NCI-H1092 (cell line): Measurements from ENCODE around the gene ZNF17.
"Not testable (repeated sequence)": the region's sequence is repeated elsewhere in the genome, so short reads cannot be mapped to it uniquely, and the experiment has no call there.

Experiments
- DNase-seq: peaks from one replicate; lab custom pipeline; 2025; lab: John Stamatoyannopoulos, UW

ZNF17 gene

DNA sequence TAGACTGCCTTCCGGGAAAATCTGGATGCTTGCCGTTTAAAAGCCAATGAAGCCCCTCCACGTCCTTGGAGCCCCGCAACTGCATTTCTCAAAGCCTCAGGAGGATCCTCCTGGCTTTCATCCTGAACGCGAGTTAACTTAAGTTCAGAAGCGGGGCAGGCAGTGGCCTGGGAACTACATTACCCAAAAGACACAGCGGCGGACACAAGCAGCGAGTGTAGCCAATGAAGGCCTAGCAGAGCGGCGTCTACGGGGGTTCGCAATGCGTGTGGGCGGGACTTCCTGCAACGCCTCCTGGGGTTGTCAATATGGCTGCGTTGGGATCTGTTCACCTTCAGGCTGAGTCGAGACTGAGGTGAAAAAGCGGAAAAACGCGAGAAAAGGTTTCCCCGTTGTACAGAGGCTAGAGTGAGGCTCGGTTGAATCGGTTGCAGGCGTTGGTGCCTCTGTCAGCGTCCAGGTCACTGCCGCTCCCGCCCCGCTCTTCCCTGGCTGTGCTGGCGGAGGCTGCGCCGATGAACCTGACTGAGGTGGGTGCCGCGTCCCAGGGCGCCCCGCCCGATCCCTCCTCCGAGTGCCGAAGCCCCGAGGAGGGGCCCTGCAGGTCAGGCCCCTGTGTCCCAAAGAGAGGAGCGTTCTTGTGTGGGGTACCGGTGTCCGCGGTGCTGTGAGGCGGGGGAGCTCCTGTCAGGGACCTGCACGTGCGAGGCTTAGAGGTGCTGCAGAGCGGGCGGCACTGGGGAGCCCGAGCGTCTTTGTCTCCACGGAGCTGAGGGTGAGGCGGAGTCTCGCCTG, at the start of gene ZNF17:
TSS of gene ZNF17 (plus strand) at position 285 of the 795 bp plus-strand sequence. CDS start 2,455 bp downstream, outside the sequence.
- DNase-seq, result peak; percentile 81

DNA sequence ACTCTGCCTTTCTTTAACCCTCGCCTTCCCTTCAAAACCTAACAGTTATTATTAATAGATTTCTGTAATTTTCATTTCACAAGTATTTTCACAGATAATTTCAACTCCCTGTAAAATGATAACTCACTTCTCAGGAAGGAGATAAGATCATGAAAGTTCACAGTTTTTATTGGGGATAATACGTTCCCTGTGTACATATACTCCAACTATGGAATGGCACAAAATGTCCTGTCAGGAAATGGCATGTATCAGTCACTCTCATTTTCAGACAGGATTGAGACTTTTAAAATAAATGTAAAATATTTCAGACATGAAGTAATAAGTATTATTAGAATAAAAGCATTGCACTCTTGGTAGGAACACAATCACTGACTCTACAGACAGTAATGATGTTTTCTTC, 48.5 kb upstream of the ZNF17 start:
- no peak for DNase-seq

DNA sequence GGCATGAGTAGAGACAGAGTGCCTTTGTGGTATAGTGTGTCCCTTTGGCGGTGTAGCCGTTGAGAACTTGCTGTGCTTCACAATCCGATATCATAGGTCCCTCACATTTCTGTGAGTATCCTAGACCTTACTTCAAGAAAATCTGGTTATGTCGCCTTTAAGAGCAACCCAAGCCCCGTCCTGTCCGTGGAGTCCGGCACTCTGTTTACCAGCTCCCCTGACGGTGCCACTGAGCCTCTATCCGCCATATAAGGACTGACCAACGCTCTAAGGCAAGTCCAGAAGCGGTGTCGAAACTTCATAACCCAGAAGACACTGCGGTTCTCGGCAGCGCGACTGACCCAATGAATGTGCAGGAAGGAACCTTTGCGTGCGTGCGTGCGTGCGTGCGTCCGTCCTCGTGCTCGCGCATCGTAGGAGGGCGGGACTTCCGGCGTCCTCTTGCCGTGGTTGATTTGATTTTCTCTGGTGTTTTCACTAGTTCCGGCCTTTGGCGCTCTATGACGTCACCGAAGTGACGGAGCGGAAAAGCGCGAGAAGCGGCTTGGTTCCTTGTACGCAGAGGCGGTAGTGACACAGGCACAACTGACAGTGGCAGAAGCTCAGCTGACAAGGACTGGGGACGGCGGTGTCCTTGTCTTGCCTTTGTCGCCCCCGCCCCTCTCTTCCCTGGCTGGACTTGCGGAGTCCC, 47.8 kb upstream of the ZNF17 start, which contains the start of the genes TRAPPC2B and ZNF547:
TSS of gene TRAPPC2B (plus strand) at position 555 of the 691 bp plus-strand sequence. CDS start 1,283 bp downstream, outside the sequence.
TSS of gene ZNF547 (plus strand) at position 555 of the 691 bp plus-strand sequence. CDS start 5,005 bp downstream, outside the sequence.
- DNase-seq, result peak; percentile 97

DNA sequence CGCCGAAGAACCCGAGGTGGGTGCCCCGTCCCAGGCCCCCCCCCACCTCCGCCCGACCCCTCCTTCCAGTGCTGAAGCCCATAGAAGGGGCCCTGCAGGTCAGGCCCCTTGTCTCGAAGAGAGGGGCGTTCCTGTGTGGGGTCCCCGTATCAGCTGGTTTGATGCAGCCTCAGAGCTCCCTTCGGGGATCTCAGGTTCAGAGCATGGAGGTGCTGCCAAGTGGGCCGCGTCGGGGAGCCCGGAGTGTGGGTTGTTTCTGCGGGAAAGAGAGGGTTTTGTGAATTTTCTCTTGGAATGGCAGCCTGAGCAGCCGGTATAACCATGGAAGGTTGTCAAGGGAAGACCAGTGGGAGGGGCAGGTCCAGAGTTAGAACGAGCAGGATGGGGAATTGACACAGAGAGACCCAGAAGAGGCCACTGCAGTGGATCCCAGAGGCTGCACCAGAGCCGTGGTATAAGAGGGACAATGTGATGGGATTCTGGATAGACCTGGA, 47.2 kb upstream of the ZNF17 start:
- DNase-seq, result no peak

DNA sequence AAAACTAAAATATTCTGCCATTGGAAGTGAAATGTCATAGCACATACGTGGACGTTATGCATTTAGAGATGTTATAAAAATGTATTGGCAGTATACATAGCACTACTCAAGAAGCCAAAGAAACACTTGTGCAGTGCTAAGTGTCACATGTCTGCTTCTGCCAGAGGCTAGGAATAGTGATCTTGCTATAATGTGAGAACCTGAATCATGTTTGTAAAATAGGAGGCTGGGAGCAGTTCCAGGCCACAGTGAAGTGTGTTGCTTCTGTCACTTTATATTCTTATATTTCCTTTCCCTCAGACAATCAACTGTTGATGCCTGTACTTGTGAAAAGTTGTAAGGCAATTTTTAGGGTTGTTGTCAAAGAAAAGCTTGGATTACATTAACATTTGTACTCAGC, 44.2 kb upstream of the ZNF17 start:
- no peak for DNase-seq

DNA sequence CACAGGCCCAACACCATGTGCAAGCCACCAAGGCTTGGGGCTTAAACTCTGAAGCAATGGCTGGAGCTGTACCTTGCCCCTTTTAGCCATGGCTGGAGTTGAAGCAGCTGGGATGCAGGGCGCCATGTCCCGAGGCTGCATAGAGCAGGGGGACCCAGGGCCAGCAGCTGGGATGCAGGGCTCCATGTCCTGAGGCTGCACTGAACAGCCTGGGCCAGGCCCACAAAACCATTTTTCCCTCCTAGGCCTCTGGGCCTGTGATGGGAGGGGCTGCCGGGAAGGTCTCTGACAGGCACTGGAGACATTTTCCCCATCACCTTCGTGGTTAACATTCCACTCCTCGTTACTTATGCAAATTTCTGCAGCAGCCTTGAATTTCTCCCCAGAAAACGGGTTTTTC, 36.8 kb upstream of the ZNF17 start:
- no peak for DNase-seq

DNA sequence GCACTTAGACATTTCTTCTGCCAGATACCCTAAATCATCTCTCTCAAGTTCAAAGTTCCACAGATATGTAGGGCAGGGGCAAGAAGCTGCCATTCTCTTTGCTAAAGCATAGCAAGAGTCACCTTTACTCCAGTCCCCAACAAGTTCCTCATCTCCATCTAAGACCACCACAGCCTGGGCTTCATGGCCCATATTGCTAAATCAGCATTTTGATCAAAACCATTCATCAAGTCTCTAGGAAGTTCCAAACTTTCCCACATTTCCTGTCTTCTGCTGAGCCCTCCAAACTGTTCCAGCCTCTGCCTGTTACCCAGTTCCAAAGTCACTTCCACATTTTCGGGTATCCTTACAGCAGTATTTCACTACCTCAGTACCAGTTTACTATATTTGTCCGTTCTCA, 36.3 kb upstream of the ZNF17 start:
- not testable (repeated sequence) for DNase-seq

DNA sequence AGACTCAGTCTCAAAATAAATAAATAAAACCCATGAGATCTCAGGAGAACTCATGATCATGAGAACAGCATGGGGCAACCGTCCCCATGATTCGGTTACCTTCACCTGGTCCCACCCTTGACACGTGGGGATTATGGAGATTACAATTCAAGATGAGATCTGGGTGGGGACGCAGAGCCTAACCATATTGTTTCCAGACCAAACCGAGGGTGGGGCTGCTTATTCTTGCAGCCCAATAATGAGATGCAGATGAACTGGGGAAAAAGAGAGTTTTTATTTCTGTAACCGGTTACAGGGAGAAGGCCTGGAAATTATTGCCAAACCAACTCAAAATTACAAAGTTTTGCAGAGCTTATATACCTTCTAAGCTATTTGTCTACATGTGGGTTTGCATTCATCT, 34.8 kb upstream of the ZNF17 start:
- DNase-seq, result no peak

DNA sequence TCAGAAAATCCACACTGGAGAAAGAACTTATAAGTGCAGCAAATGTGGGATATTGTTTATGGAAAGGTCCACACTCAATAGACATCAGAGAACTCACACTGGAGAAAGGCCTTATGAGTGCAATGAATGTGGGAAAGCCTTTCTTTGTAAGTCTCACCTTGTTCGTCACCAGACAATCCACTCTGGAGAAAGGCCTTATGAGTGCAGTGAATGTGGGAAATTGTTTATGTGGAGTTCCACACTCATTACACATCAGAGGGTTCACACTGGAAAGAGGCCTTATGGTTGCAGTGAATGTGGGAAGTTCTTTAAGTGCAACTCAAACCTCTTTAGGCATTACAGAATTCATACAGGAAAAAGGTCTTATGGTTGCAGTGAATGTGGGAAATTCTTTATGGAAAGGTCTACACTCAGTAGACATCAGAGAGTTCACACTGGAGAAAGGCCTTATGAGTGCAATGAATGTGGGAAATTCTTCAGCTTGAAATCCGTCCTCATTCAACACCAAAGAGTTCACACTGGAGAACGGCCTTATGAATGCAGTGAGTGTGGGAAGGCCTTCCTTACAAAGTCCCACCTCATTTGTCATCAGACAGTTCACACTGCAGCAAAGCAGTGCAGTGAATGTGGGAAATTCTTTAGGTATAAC, 33.3 kb upstream of the ZNF17 start:
- DNase-seq, result no peak

DNA sequence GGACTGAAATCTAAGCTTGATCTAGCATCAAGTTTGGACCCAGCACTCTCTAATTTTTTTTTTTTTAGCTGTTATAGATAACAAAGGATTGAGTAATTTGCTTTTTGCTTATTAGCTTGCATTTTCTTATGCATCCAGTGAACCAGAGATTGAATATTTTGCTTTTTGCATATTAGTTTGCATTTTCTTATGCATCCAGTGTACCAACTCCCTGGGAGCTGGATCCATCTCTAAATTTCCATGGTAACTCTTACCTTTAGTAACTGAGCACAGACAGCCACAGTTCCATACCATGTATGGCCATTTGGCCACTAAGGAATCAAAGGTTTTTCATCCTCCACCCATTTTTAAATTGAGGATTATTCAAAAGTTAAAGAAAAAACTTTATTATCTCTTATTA, 30.0 kb upstream of the ZNF17 start:
- DNase-seq, result no peak

DNA sequence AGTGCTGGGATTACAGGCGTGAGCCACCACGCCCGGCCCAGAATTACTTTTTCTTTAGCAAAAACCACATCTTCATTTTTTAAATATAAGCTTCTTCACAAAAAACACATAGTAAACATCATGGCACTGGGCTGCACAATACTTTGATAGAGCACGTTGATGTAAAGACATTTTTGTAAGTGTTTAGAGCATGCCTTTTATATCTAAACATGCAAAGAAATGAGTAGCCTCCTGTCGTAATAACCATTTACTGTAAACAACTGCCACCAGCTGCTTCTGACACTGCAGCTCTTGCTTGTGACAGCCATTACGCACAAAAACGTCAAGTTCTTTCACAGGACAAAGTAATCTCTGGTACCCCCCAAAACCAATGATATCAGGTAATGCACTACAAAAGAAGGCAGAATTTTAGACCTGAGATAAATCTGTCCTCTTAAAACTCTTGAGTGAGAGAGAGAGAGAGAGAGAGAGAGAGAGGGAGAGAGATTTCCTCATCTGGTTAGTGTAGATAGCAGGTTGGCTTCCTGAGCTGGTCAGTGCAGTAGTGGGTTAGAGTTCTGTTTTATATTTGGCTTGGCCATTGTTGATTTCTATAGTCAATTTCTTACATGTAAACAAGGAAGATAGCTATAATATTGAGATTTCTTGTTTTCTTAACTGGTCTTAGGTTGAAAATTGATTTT, 28.0 kb upstream of the ZNF17 start:
- DNase-seq, result no peak

DNA sequence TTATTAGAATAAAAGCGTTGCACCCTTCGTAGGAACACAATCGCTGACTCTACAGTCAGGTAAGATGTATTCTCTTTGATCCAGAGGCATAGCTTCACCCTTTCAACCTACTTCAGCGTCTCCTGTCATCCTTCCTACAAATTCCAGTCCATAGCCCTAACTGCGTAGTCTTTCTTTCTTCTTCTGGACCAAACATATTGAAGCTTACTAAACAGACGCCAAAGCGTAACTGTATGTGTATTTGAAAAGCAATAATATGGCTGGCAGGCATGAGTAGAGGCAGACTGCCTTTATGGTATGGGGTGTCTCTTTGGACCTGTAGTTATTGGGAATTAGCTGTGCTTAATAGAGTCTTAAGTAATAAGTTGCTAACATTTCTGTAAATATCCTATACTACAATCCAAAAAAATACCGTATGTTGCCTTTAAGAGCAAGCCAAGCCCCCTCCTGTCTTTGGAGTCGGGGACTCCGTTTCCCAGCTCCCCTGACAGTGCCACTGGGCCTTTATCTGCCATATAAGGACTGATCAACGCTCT, 21.7 kb upstream of the ZNF17 start:
- DNase-seq, result no peak

DNA sequence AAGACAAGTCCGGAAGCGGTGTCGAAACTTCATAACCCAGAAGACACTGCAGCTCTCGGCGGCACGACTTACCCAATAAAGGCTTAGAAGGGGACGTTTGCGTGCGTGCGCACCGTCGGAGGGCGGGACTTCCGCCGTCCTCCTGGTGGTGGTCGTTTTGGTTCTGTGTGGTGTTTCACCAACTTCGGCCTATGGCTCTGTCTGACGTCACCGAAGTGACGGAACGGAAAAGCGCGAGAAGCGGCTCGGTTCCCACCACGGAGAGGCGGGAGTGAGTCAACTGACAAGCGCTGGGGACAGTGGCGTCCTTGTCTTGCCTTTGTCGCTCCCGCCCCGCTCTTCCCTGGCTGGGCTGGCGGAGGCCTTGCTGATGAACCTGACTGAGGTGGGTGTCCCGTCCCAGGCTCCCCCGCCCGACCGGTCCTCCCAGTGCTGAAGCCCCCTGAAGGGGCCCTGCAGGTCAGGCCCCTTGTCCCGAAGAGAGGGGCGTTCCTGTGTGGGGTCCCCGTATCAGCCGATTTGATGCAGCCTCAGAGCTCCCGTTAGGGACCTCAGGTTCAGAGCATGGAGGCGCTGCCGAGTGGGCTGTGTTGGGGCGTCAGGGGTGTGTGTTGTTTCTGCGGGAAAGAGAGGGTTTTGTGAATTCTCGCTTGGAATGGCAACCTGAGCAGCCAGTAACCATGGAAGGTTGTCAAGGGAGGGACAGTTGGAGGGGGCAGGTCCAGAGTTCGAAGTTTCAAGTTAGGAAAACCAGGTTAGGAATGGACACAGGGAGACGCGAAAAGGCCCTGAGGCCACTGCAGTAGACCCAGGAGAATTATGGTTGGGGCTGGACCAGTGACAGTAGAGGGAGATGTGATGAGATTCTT, 21.0 kb upstream of the ZNF17 start, which contains the start of gene ZNF548:
TSS of gene ZNF548 (plus strand) at position 125 of the 869 bp plus-strand sequence. CDS start at position 371, 246 bp downstream.
- DNase-seq, result peak; percentile 96

DNA sequence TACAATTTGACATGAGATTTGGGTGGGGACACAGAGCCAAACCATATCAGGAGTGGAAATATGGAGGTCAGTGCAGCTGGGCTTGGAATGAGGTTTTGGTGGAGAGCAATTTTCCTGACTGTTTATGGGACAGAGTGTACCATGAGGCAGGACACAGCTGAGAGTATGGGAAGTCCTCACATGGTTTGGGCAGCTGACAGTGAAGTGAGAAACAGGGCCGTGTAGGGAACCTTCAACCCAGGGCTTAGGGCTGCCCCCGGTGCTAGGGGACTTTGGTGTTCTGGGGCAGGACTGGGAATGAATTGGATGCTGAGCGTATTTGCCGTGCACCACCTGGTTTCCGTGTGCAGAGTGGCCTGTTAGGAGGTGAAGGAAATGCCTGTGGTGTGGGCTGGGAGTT, 15.3 kb upstream of the ZNF17 start:
- no peak for DNase-seq

DNA sequence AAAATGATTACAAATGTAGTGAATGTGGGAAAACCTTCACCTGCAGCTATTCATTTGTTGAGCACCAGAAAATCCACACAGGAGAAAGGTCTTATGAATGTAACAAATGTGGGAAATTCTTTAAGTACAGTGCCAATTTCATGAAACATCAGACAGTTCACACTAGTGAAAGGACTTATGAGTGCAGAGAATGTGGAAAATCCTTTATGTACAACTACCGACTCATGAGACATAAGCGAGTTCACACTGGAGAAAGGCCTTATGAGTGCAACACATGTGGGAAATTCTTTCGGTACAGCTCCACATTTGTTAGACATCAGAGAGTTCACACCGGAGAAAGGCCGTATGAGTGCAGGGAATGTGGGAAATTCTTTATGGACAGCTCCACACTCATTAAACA, 12.1 kb upstream of the ZNF17 start:
- DNase-seq, result no peak

DNA sequence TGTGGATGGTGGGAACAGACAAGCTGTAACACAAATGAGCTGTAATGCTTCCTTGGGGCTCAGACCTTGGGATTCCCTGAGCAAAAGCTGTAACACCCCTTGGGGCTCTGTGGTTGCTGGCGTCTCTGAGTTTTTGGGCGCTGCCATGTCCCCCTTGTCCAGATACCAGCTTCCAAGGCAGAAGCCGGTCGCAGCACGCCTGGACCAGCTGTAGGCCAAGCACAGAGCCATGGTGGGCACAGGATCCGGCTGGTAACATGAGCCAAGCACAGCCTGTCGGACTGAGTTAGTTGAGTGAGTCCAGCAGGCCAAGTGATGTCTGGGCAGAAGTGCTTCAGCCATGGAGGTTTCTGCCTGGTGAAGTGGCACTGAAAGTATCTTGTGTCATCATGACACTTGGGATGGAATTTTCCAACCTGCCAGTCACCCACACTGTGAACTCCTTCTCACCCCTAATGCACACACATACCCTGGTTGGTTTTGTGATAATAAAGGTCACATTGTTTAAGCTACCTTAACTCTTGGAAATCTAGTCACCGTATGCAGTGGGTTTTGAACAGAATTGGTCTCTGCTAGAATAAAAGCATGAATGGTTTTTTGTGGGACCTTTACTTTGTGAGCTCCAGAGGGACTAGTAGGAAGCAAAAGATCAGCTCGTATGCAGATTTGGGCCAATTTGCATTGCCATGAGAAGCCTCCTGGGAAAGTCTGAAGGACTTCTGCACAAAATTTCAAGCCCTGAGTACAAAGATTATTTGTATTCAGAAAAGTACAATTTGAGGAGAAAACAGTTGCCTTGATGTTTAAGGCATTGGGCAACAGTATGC, 7.0 kb upstream of the ZNF17 start:
- DNase-seq, result no peak

DNA sequence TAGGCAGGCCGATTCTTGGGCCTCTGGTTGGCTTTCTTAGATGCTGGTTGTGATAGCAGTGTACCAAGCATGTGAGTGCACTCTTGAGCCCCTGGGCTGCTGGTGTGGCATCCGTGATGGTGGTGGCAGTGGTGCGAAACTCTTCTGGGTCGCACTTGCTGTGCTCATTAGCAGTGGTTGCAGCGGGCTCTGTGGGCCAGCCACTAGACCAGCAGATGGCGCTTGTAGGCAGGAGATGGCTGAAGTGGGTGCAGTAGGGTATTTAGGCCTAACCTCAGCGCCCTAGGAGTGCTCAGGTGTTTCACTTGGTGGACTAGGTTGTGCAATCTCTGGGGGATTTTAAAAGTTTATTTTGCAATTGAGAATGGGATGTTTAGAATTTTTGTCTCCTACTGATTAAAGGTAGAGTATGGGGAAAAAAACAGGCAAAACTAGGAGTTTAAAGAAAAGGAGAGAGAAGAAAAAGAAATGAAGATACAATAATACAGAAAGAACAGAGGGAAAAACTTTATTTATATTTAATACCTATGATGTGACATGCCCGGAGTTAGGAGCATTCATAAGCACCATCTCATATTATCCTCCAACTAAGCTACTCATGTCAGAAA, 4.3 kb upstream of the ZNF17 start:
- DNase-seq, result peak; percentile 6

DNA sequence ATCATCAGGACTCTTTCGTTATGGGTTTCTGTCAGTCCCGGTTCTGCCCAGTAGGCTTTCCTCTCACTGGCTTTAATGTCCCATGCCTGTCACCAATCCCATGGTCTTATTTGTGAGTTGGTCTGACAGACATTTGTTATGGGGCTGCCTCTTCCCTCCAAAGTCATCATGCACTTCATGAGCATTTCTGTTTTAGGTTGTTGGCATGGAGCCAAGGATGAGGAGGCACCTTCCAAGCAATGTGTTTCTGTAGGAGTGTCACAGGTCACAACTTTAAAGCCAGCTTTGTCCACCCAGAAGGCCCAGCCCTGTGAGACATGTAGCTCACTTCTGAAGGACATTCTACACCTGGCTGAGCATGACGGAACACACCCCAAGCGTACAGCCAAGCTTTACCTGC, 8.5 kb downstream of the ZNF17 start:
- DNase-seq, result no peak

DNA sequence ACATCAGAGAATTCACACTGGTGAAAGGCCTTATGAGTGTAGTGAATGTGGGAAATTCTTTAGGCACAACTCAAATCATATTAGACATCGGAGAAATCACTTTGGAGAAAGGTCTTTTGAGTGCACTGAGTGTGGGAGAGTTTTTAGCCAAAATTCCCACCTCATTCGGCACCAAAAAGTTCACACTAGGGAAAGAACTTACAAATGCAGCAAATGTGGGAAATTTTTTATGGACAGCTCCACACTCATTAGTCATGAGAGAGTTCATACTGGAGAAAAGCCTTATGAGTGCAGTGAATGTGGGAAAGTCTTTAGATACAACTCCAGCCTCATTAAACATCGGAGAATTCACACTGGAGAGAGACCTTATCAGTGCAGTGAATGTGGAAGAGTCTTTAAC, 10.1 kb downstream of the ZNF17 start:
- no peak for DNase-seq
